Body of pancreas (tissue), 4 donors: ENCODE results near the gene C1GALT1. TPM values are rescaled to one million over a fixed set of nuclear protein-coding genes. Genes with fewer than 3 reads are reported as not detected.
"Not testable (repeated sequence)": the region's sequence is repeated elsewhere in the genome, so short reads cannot be mapped to it uniquely, and the experiment has no call there.

Experiments
- ATAC-seq: fragments of 150-250 bp; one replicate; pipeline ENCODE4 v1.9.1; 2016
- DNase-seq, 4 donors: peaks; one replicate each; pipeline ENCODE4 v3.0.0-alpha.2; 2019
- H3K27ac ChIP-seq, 4 donors: fragments of 200-600 bp; sonication (generic); 1 replicate in 3 of 4; 2 replicates in 1 of 4; pipeline versions ENCODE4 v1.5.1 to v1.6.1; 2016 to 2019; ENCODE audit warnings: mild to moderate bottlenecking in 1 of 4, mixed read lengths in 1 of 4, moderate library complexity in 1 of 4
- H3K27me3 ChIP-seq, 2 donors: fragments of 200-600 bp; sonication (generic); one replicate each; pipeline ENCODE4 v1.6.0; 2016; ENCODE audit warnings: mild to moderate bottlenecking in 1 of 2
- H3K36me3 ChIP-seq, 2 donors: fragments of 200-600 bp; sonication (generic); replicated peaks in 1 of 2; 2 replicates each; pipeline ENCODE4 v1.5.1; 2016; ENCODE audit warnings: low read depth in 2 of 2; ENCODE audit not compliant: insufficient read depth in 1 of 2
- H3K4me1 ChIP-seq: fragments of 200-600 bp; sonication (generic); one replicate; pipeline ENCODE4 v1.6.0; 2016
- H3K4me3 ChIP-seq, 2 donors: fragments of 200-600 bp; sonication (generic); 1 replicate in 1 of 2; 2 replicates in 1 of 2; pipeline ENCODE4 v1.5.1; 2016 to 2019
- H3K9me3 ChIP-seq, 3 donors: fragments of 200-600 bp; sonication (generic); 1 replicate in 2 of 3; 2 replicates in 1 of 3; pipeline ENCODE4 v1.5.1; 2016
- POLR2A ChIP-seq, 3 donors: fragments of 450-650 bp; IDR thresholded peaks; one replicate each; pipeline ENCODE4 v1.6.1; 2016; ENCODE audit warnings: antibody characterized with exemption in 3 of 3, mild to moderate bottlenecking in 2 of 3
- WGBS, 2 donors: methylation state at CpG; one replicate each; pipeline ENCODE4 v1.1.5; 2017; 5-methylcytosine and 5-hydroxymethylcytosine counted together
- intact Hi-C: fragments of 100-400 bp; cut with DNase I; formaldehyde crosslinking; loops from one replicate; pipeline ENCODE4 v1.15.1; 2023
- total RNA-seq, 2 donors: library from RNA; depleted of rRNA; stranded (reverse); fragments of >200 nt; gene quantifications; one replicate each; pipeline ENCODE4 v1.1.0, GENCODE V29; 2016
- TF ChIP-seq, protein P1 (sequence below), 7 experiments: fragments of 450-650 bp in 4 of 7; fragments of 200-600 bp in 3 of 7; sonication (generic) in 3 of 7; IDR thresholded peaks; one replicate each; pipeline ENCODE4 v1.5.1; 2016 to 2019; ENCODE audit warnings: antibody characterized with exemption in 7 of 7

C1GALT1 gene
- total RNA-seq, 2 donors from 2014 or later: 9.1 to 13.8 TPM

DNA sequence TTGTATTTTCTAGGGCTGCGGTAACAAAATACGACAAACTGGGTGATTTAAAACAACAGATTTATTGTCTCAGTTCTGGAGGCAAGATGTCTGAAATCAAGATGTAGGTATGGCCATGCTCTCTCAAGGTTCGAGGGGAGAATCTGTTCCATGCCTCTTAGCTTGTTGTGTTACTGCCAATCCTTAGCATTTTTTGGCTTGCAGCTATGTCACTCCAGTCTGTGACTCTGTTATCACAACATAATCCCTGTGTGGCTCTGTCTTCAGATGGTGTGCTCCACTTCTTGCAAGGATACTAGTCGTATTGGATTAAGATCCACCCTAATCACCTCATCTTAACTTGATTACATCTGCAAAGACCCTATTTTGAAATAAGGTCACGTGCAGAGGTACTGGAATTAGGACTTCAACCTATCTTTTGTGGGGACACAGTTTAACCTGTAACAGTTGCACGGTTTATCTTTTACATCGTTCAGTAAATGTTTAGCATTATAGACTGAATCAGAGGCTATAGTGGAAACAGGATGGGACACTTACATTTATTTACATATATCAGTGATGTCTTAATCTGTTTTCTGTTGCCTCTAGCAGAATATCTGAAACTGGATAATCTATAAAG lies 3.1 kb downstream of the C1GALT1 start:
- DNase-seq (no peak), ATAC-seq (no peak)
- peaks cover 21% of the 10 kb centered on the region for H3K4me1 ChIP-seq
- no peak overlapping the region for H3K27ac ChIP-seq
- H3K36me3 ChIP-seq: no peaks in the 10 kb centered on the region
- intact Hi-C loops: no loop called here
- 83% methylated on average over 7 of the region's 7 CpGs for WGBS, 2 donors
- H3K4me3 ChIP-seq: no peak overlapping the region
- no peaks in the 10 kb centered on the region for H3K27me3 ChIP-seq
- peaks cover 0 to 3% (median 0%) of the 10 kb centered on the region in 3 donors for H3K9me3 ChIP-seq
- TF ChIP-seq, protein P1, sequence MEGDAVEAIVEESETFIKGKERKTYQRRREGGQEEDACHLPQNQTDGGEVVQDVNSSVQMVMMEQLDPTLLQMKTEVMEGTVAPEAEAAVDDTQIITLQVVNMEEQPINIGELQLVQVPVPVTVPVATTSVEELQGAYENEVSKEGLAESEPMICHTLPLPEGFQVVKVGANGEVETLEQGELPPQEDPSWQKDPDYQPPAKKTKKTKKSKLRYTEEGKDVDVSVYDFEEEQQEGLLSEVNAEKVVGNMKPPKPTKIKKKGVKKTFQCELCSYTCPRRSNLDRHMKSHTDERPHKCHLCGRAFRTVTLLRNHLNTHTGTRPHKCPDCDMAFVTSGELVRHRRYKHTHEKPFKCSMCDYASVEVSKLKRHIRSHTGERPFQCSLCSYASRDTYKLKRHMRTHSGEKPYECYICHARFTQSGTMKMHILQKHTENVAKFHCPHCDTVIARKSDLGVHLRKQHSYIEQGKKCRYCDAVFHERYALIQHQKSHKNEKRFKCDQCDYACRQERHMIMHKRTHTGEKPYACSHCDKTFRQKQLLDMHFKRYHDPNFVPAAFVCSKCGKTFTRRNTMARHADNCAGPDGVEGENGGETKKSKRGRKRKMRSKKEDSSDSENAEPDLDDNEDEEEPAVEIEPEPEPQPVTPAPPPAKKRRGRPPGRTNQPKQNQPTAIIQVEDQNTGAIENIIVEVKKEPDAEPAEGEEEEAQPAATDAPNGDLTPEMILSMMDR (IDR thresholded peaks at IDR 0.05): no peak
- TF ChIP-seq POLR2A (IDR thresholded peaks at IDR 0.05): no peak

DNA sequence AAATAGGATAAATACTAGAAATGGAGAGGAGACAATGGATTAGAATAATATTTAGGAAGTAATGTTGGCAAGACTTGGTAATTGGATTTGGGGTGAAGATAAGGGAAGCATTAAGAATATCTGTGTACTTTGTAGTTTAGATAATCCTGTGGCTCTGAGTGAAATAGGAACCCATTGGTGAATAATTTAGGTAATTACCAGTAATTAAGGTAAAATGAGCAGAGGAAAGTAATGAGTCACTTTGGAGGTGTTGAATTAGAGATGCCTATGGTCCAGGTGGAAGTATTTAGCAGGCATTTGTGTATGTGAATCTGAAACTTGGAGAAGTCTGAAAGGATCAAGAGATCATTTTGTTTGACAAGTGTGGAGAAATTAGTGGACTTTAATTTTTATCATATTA lies 5.7 kb downstream of the C1GALT1 start:
- TF ChIP-seq, protein P1 (IDR thresholded peaks at IDR 0.05): no peak
- TF ChIP-seq POLR2A (IDR thresholded peaks at IDR 0.05): no peak
- DNase-seq (no peak), ATAC-seq (no peak)
- H3K4me3 ChIP-seq: no peak overlapping the region
- peaks cover 11% of the 10 kb centered on the region for H3K4me1 ChIP-seq
- no peak overlapping the region for H3K27ac ChIP-seq
- intact Hi-C loops: no loop called here
- no peaks in the 10 kb centered on the region for H3K27me3 ChIP-seq
- peaks cover 0 to 3% (median 0%) of the 10 kb centered on the region in 3 donors for H3K9me3 ChIP-seq
- H3K36me3 ChIP-seq: no peaks in the 10 kb centered on the region

DNA sequence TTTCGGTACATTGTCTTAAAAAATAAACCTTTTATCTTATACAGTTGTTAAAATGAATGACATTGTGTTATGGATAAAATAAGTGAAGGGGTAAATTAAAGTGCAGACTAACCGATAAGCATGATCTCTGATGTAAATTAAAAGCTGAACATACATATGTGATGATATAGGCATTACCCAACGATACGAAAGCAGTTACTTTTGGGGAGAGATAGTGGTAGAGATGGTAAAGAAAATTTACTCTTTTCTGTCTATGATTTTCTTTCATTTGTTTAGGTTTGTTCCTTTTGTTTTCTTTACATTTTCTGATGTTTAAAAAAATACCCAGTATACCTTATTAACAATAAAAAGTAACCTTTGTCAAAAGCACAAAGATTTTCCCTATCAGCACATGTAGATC lies 6.4 kb downstream of the C1GALT1 start:
- peaks cover 0 to 3% (median 0%) of the 10 kb centered on the region in 3 donors for H3K9me3 ChIP-seq
- WGBS, 2 donors: 86 to 89% methylated on average over 4 of the region's 4 CpGs
- H3K27ac ChIP-seq: no peak overlapping the region
- no peak overlapping the region for H3K4me3 ChIP-seq
- no peak for TF ChIP-seq POLR2A (IDR thresholded peaks at IDR 0.05)
- TF ChIP-seq, protein P1 (IDR thresholded peaks at IDR 0.05): no peak
- ATAC-seq (no peak), DNase-seq (no peak)
- H3K4me1 ChIP-seq: peaks cover 8% of the 10 kb centered on the region
- no peaks in the 10 kb centered on the region for H3K27me3 ChIP-seq
- H3K36me3 ChIP-seq: no peaks in the 10 kb centered on the region
- intact Hi-C loops: no loop called here

DNA sequence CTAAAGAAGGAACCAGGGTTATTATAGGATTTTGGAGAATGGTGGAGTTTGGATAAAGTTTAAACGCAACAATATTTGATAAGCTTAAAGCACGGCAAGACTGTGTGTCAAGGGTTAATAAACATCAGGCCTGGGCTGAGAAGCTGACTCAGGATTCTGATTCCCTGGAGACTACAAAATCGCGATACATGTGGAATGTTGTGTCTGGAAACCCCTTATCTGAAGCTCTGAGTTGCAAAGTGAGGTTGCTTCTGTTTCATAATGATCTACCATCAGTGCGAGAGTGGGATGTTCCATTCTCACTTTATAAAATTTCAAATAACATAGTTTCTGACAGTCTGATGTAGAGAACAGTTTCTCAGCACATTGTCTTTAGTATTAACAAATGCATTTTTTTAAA lies 7.8 kb downstream of the C1GALT1 start:
- no peak overlapping the region for H3K4me3 ChIP-seq
- intact Hi-C loops: no loop called here
- no peaks in the 10 kb centered on the region for H3K4me1 ChIP-seq
- H3K36me3 ChIP-seq: no peaks in the 10 kb centered on the region
- no peaks in the 10 kb centered on the region for H3K27me3 ChIP-seq
- H3K9me3 ChIP-seq: no peaks in the 10 kb centered on the region
- ATAC-seq: no peak
- TF ChIP-seq, protein P1 (IDR thresholded peaks at IDR 0.05): no peak
- no peak for TF ChIP-seq POLR2A (IDR thresholded peaks at IDR 0.05)
- 53 to 58% methylated on average over 5 of the region's 5 CpGs for WGBS, 2 donors
- DNase-seq: no peak
- no peak overlapping the region for H3K27ac ChIP-seq

DNA sequence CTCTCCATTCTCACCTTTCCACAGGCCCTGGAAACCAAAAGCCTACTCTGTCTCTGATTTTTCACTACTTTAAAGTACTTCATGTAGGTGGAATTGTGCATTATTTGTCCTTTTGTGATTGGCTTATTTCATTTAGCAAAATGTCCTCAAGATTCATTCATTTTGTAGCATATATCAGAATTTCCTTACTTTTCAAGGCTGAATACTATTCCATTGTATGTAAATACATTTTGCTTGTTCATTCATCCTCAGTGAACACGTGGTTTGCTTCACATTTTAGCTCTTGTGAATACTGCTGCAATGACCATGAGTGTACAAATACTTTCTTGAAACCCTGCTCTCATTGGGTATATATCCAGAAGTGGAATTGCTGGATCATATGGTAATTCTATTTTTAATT lies 8.8 kb downstream of the C1GALT1 start:
- Histone ChIP-seq H3K36me3 (no peaks in the 10 kb centered on the region), H3K9me3 (no peaks in the 10 kb centered on the region), H3K4me3 (no peak overlapping the region), H3K27ac (no peak overlapping the region), H3K4me1 (no peaks in the 10 kb centered on the region), H3K27me3 (no peaks in the 10 kb centered on the region)
- no peak for ATAC-seq
- intact Hi-C loops: no loop called here
- no peak for DNase-seq
- TF ChIP-seq, protein P1 (IDR thresholded peaks at IDR 0.05): no peak
- TF ChIP-seq POLR2A (IDR thresholded peaks at IDR 0.05): no peak
- WGBS, 2 donors: 87 to 100% methylated on average over 1 of the region's 1 CpG

DNA sequence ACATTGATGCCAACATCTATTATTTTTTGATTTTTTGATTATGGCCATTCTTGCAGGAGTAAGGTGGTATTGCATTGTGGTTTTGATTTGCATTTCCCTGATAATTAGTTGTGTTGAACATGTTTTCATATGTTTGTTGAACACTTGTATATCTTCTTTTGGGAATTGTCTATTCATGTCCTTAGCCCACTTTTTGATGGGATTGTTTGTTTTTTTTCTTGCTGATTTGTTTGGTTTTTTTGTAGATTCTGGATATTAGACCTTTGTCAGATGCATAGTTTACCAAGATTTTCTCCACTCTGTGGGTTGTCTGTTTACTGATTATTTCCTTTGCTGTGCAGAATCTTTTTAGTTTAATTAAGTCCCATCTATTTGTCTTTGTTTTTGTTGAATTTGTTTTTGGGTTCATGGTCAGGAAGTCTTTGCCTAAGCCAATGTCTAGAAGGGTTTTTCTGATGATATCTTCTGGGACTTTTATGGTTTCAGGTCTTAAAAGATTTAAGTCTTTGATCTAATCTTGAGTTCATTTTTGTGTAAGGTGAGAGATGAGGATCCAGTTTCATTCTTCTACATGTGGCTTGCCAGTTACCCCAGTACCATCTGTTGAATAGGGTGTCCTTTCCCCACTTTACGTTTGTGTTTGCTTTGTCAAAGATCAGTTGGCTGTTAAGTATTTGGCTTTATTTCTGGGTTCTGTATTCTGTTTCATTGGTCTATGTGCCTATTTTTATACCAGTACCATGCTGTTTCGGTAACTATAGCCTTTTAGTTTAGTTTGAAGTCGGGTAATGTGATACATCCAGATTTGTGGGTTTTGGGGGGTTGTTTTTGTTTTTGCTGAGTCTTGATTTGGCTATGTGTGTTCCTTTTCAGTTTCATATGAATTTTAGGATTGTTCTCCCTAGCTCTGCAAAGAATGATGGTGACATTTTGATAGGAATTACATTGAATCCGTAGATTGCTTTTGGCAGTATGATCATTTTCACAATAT lies 10.7 kb downstream of the C1GALT1 start:
- ATAC-seq, intact Hi-C loops, H3K27ac ChIP-seq, H3K9me3 ChIP-seq, DNase-seq, H3K4me1 ChIP-seq, H3K36me3 ChIP-seq, H3K4me3 ChIP-seq, H3K27me3 ChIP-seq: not testable (repeated sequence)
- 80% methylated on average over 4 of the region's 4 CpGs for WGBS, 2 donors

DNA sequence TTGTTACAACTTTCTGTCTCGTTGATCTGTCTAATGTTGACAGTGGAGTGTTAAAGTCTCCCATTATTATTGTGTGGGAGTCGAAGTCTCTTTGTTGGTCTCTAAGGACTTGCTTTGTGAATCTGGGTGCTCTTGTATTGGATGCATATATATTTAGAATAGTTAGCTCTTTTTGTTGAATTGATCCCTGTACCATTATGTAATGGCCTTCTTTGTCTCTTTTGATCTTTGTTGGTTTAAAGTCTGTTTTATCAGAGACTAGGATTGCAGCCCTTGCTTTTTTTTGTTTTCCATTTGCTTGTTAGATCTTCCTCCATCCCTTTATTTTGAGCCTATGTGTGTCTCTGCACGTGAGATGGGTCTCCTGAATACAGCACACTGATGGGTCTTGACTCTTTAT lies 17.2 kb downstream of the C1GALT1 start:
- ATAC-seq: not testable (repeated sequence)

More for the DNA sequence above, 17.2 kb downstream of the C1GALT1 start:
- H3K27me3 ChIP-seq, H3K4me1 ChIP-seq, intact Hi-C loops, H3K27ac ChIP-seq, DNase-seq, H3K36me3 ChIP-seq, H3K4me3 ChIP-seq, H3K9me3 ChIP-seq: not testable (repeated sequence)
- WGBS, 2 donors: 90 to 93% methylated on average over 3 of the region's 3 CpGs
